Activated CD8-positive, alpha-beta memory T cell treated with anti-CD3 and anti-CD28 coated beads, Interleukin-2, amount 50 U/mL, for 24 hours (primary cell): ENCODE data around the gene MNDA.
"Not testable (repeated sequence)": the region's sequence is repeated elsewhere in the genome, so short reads cannot be mapped to it uniquely, and the experiment has no call there.

Source experiments
- DNase-seq: peaks from one replicate; pipeline ENCODE4 v3.0.0-alpha.2; 2020; ENCODE audit errors: extremely low read depth

MNDA gene

GRCh38 chr1:158838660-158839059, 7.5 kb downstream of the MNDA start:
- no peak for DNase-seq

GRCh38 chr1:158839566-158839965, 8.4 kb downstream of the MNDA start:
- no peak for DNase-seq

GRCh38 chr1:158840236-158840635, 9.1 kb downstream of the MNDA start:
- no peak for DNase-seq

- DNase-seq: no peak
Measured at GRCh38 chr1:158864595-158864994, 33.4 kb downstream of the MNDA start.

GRCh38 chr1:158870438-158870837, 39.3 kb downstream of the MNDA start:
- DNase-seq: not testable (repeated sequence)

GRCh38 chr1:158873141-158873540, 42.0 kb downstream of the MNDA start:
- DNase-seq: no peak

GRCh38 chr1:158893654-158894053, 62.5 kb downstream of the MNDA start:
- DNase-seq: no peak

- no peak for DNase-seq
Measured at GRCh38 chr1:158898722-158899121, 67.6 kb downstream of the MNDA start.
